ENCODE data around the gene ZNF641.

Gene ZNF641

GRCh38 chr12:48366131-48366530 is 15.4 kb upstream of the ZNF641 start:
- H3K79me2 ChIP-seq (ENCODE audit: insufficient read depth, low read length), result no peaks in the 10 kb centered on the region
- no peaks in the 10 kb centered on the region for H4K20me1 ChIP-seq (ENCODE audit: insufficient read depth, low read length, poor library complexity, severe bottlenecking)
- 0 out of 2 replicates have a peak, but pooled peaks cover 4% of the 10 kb centered on the region for H3K9me2 ChIP-seq (replicated peaks; ENCODE audit: low read depth, low read length)
- H2AFZ ChIP-seq (ENCODE audit: low read length), result no peak overlapping the region
- no peaks in the 10 kb centered on the region for H3K9me3 ChIP-seq (ENCODE audit: insufficient read depth, low read depth, low read length)
- no peaks in the 10 kb centered on the region for H3F3A ChIP-seq (ENCODE audit: low read depth)
- TF ChIP-seq EZH2phosphoT487 (IDR thresholded peaks at IDR 0.05; ENCODE audit: borderline replicate concordance) (no peak), CTCF (conservative IDR thresholded peaks at IDR 0.05; ENCODE audit: low read length) (no peak)
- no peaks in the 10 kb centered on the region for H3K27me3 ChIP-seq (ENCODE audit: insufficient read depth, low read length, poor library complexity, severe bottlenecking)
- H3K9ac ChIP-seq (ENCODE audit: low read depth, low read length, poor library complexity, severe bottlenecking), result no peak overlapping the region
- no peaks in the 10 kb centered on the region for H3K4me1 ChIP-seq (ENCODE audit: insufficient read depth, low read length, poor library complexity, severe bottlenecking)
- no peak overlapping the region for H3K4me3 ChIP-seq (ENCODE audit: low read length, poor library complexity, severe bottlenecking)
- H3K36me3 ChIP-seq (ENCODE audit: insufficient read depth, low read length), result no peaks in the 10 kb centered on the region
- H3K4me2 ChIP-seq (ENCODE audit: low read depth, low read length, poor library complexity, severe bottlenecking), result no peak overlapping the region

- H4K20me1 ChIP-seq (ENCODE audit: insufficient read depth, low read length, poor library complexity, severe bottlenecking), result no peaks in the 10 kb centered on the region
- H3K4me3 ChIP-seq (ENCODE audit: low read length, poor library complexity, severe bottlenecking), result no peak overlapping the region
- no peaks in the 10 kb centered on the region for H3K27me3 ChIP-seq (ENCODE audit: insufficient read depth, low read length, poor library complexity, severe bottlenecking)
- no peaks in the 10 kb centered on the region for H3K79me2 ChIP-seq (ENCODE audit: insufficient read depth, low read length)
- no peak overlapping the region for H3K9ac ChIP-seq (ENCODE audit: low read depth, low read length, poor library complexity, severe bottlenecking)
- no peak overlapping the region for H2AFZ ChIP-seq (ENCODE audit: low read length)
- no peaks in the 10 kb centered on the region for H3K36me3 ChIP-seq (ENCODE audit: insufficient read depth, low read length)
- no peaks in the 10 kb centered on the region for H3F3A ChIP-seq (ENCODE audit: low read depth)
- H3K4me1 ChIP-seq (ENCODE audit: insufficient read depth, low read length, poor library complexity, severe bottlenecking), result no peaks in the 10 kb centered on the region
- no peak for TF ChIP-seq EZH2phosphoT487 (IDR thresholded peaks at IDR 0.05; ENCODE audit: borderline replicate concordance)
- TF ChIP-seq CTCF (conservative IDR thresholded peaks at IDR 0.05; ENCODE audit: low read length), result no peak
- H3K9me3 ChIP-seq (ENCODE audit: insufficient read depth, low read depth, low read length), result no peaks in the 10 kb centered on the region
- H3K4me2 ChIP-seq (ENCODE audit: low read depth, low read length, poor library complexity, severe bottlenecking), result no peak overlapping the region
- H3K9me2 ChIP-seq (replicated peaks; ENCODE audit: low read depth, low read length), result no peaks in the 10 kb centered on the region
These were observed 11.1 kb upstream of the ZNF641 start for GRCh38 chr12:48361664-48362339.

GRCh38 chr12:48358937-48359513 is 8.3 kb upstream of the ZNF641 start:
- Histone ChIP-seq H3F3A (ENCODE audit: low read depth) (no peaks in the 10 kb centered on the region), H3K9me3 (ENCODE audit: insufficient read depth, low read depth, low read length) (no peaks in the 10 kb centered on the region), H2AFZ (ENCODE audit: low read length) (no peak overlapping the region), H3K36me3 (ENCODE audit: insufficient read depth, low read length) (no peaks in the 10 kb centered on the region), H3K79me2 (ENCODE audit: insufficient read depth, low read length) (no peaks in the 10 kb centered on the region), H4K20me1 (ENCODE audit: insufficient read depth, low read length, poor library complexity, severe bottlenecking) (no peaks in the 10 kb centered on the region), H3K4me1 (ENCODE audit: insufficient read depth, low read length, poor library complexity, severe bottlenecking) (no peaks in the 10 kb centered on the region), H3K9me2 (replicated peaks; ENCODE audit: low read depth, low read length) (no peaks in the 10 kb centered on the region), H3K4me3 (ENCODE audit: low read length, poor library complexity, severe bottlenecking) (no peak overlapping the region), H3K27me3 (ENCODE audit: insufficient read depth, low read length, poor library complexity, severe bottlenecking) (no peaks in the 10 kb centered on the region), H3K9ac (ENCODE audit: low read depth, low read length, poor library complexity, severe bottlenecking) (no peak overlapping the region), H3K4me2 (ENCODE audit: low read depth, low read length, poor library complexity, severe bottlenecking) (no peak overlapping the region)
- no peak for TF ChIP-seq EZH2phosphoT487 (IDR thresholded peaks at IDR 0.05; ENCODE audit: borderline replicate concordance)
- no peak for TF ChIP-seq CTCF (conservative IDR thresholded peaks at IDR 0.05; ENCODE audit: low read length)
